ENCODE measurements around the gene HNRNPAB. TPM values are rescaled to one million over a fixed set of nuclear protein-coding genes. Genes with fewer than 3 reads are reported as not detected.
A peak's percentile ranks its signal among the peaks of the same experiment; 100 is the strongest.

HNRNPAB gene
- total RNA-seq, 6 experiments from 2014 or later: 44.2 to 96.1 (median 73.5) TPM

DNA sequence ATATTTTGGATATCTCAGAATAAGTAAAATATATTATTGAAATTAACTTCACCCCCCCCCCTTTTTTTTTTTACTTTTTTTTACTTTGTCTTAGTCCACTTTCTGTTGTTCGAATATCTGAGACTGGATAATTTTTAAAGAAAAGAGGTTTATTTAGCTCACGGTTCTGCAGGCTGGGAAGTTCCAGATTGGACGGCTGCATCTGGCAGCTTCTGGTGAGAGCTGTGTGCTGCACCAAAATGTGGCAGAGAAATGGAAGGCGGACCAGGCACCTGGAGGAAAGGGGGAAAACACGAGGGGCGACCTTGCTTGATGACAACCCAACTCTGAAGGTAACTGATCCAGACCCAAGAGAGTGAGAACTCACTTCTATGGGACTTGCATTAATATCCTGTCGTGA lies 11.5 kb upstream of the HNRNPAB start:
- intact Hi-C loops (cut with DNase I): no loop called here
- no peak for TF ChIP-seq POLR2A (IDR thresholded peaks at IDR 0.05)
- TF ChIP-seq, protein P1, sequence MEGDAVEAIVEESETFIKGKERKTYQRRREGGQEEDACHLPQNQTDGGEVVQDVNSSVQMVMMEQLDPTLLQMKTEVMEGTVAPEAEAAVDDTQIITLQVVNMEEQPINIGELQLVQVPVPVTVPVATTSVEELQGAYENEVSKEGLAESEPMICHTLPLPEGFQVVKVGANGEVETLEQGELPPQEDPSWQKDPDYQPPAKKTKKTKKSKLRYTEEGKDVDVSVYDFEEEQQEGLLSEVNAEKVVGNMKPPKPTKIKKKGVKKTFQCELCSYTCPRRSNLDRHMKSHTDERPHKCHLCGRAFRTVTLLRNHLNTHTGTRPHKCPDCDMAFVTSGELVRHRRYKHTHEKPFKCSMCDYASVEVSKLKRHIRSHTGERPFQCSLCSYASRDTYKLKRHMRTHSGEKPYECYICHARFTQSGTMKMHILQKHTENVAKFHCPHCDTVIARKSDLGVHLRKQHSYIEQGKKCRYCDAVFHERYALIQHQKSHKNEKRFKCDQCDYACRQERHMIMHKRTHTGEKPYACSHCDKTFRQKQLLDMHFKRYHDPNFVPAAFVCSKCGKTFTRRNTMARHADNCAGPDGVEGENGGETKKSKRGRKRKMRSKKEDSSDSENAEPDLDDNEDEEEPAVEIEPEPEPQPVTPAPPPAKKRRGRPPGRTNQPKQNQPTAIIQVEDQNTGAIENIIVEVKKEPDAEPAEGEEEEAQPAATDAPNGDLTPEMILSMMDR (IDR thresholded peaks at IDR 0.05): no peak
- Histone ChIP-seq H3K27me3 (no peaks in the 10 kb centered on the region), H3K4me3 (no peak overlapping the region), H3K36me3 (no peaks in the 10 kb centered on the region), H3K4me1 (peaks cover 0 to 21% (median 5%) of the 10 kb centered on the region in 4 donors), H3K27ac (no peak overlapping the region), H3K9me3 (no peaks in the 10 kb centered on the region)
- WGBS (ENCODE audit: insufficient coverage, low coverage, low lambda C conversion rate, missing lambda C conversion rate): 91% methylated on average over 7 of the region's 7 CpGs
- DNase-seq (peak in 1 of 3 donors; percentile 17), ATAC-seq (no peak)

DNA sequence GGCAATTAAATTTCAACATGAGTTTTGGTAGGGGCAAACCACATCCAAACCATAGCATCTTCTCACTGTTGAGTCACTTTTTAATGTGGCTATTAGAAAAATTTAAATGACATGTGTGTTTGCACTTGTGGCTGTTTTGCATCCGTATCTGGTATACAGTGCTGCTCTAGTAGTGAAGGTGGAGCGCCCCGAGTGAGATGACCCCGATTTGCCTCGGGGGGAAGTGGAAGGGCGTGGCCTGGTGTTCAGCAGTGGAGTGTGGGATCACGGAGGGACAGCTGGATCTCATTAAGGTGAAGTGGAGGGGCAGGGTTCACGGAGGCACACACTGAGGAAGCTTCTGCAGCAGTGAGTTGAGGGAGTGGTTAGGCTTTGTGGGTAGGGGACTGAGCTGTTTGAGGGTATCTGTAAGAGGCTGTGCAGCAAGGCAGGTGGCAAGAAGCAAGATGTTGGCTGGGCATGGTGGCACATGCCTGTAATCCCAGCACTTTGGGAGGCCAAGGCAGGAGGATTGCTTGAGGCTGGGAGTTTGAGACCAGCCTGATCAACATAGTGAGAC lies 11.0 kb upstream of the HNRNPAB start:
- Histone ChIP-seq H3K36me3 (no peaks in the 10 kb centered on the region), H3K27me3 (no peaks in the 10 kb centered on the region), H3K9me3 (no peaks in the 10 kb centered on the region), H3K4me1 (peaks cover 0 to 21% (median 5%) of the 10 kb centered on the region in 4 donors), H3K27ac (no peak overlapping the region), H3K4me3 (no peak overlapping the region)
- TF ChIP-seq POLR2A (IDR thresholded peaks at IDR 0.05): no peak
- TF ChIP-seq, protein P1 (IDR thresholded peaks at IDR 0.05): no peak
- 66% methylated on average over 8 of the region's 8 CpGs for WGBS (ENCODE audit: insufficient coverage, low coverage, low lambda C conversion rate, missing lambda C conversion rate)
- intact Hi-C loops (cut with DNase I): no loop called here
- DNase-seq (no peak), ATAC-seq (no peak)

DNA sequence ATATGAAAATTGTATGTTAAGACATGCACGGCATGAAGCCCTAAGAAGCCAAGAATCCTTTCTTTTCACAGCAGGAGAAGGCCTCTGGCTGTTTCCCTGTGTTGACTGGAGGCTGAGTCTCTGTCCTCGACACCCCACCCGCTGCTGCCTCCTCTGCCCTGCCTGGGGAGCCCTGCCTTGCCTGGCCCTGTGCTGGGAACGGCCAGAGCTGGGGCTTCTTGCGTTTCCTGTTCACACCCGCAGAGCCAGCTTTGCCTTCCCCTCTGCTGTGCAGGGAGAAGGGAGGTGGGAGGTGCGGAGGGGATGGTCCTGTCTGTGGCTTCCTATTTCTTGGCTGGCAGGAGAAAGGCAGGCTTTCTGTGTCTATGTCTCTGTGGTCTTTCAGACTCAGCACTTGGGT lies 10.3 kb upstream of the HNRNPAB start:
- H3K36me3 ChIP-seq: no peaks in the 10 kb centered on the region
- no peak for ATAC-seq
- 71% methylated on average over 4 of the region's 7 CpGs for WGBS (ENCODE audit: insufficient coverage, low coverage, low lambda C conversion rate, missing lambda C conversion rate)
- no peak for TF ChIP-seq POLR2A (IDR thresholded peaks at IDR 0.05)
- TF ChIP-seq, protein P1 (IDR thresholded peaks at IDR 0.05): no peak
- intact Hi-C loops (cut with DNase I): no loop called here
- no peak overlapping the region for H3K4me3 ChIP-seq
- DNase-seq: no peak
- no peaks in the 10 kb centered on the region for H3K9me3 ChIP-seq
- H3K27me3 ChIP-seq: no peaks in the 10 kb centered on the region
- H3K4me1 ChIP-seq: peaks cover 0 to 21% (median 5%) of the 10 kb centered on the region in 4 donors
- no peak overlapping the region for H3K27ac ChIP-seq

DNA sequence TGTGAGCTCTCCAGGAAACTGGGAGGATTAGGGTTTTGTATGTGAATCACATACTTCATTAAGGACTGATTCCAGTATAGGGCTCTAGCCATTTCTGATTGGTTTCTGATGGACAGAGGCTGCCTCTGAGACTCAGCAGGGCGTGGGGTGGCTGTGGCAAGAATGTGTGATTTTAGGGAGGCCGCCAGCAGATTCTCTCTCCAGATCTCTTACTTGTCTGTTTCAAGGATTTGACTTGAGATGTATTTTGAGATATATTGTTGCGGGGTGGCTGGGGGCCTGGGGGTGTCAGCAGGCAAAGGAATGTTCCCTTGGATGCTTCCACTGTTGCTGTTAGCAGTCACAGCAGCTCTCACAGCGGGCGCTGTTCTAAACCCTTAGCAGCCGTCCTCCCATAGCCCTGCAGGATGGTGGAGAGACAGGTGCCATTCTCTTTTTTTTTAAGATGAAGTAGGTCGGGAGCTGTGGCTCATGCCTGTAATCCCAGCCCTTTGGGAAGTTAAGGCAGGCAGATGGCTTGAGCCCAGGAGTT lies 8.0 kb upstream of the HNRNPAB start:
- Histone ChIP-seq H3K9me3 (no peaks in the 10 kb centered on the region), H3K4me1 (peaks cover 0 to 21% (median 5%) of the 10 kb centered on the region in 4 donors), H3K36me3 (no peaks in the 10 kb centered on the region), H3K27ac (no peak overlapping the region), H3K4me3 (no peak overlapping the region), H3K27me3 (no peaks in the 10 kb centered on the region)
- WGBS (ENCODE audit: insufficient coverage, low coverage, low lambda C conversion rate, missing lambda C conversion rate): 91% methylated on average over 5 of the region's 7 CpGs
- ATAC-seq: no peak
- DNase-seq: peak in 1 of 3 donors; percentile 34
- TF ChIP-seq, protein P1 (IDR thresholded peaks at IDR 0.05): no peak
- TF ChIP-seq POLR2A (IDR thresholded peaks at IDR 0.05): no peak
- intact Hi-C loops (cut with DNase I): no loop called here

All from right lobe of liver (tissue), 6 donors.